Occipital lobe (tissue), 2 donors: ENCODE data around the gene MAST4. TPM values are rescaled to one million over a fixed set of nuclear protein-coding genes. Genes with fewer than 3 reads are reported as not detected.

Experiments
- DNase-seq: peaks from one replicate; lab custom pipeline; 2025; lab: John Stamatoyannopoulos, UW
- total RNA-seq: library from RNA; depleted of rRNA; stranded (reverse); fragments of >200 nt; gene quantifications from one replicate; pipeline ENCODE4 v1.2.3, GENCODE V29; 2014

The MAST4 gene
- total RNA-seq, 1 donor from 2014 or later: 13.6 TPM

DNA sequence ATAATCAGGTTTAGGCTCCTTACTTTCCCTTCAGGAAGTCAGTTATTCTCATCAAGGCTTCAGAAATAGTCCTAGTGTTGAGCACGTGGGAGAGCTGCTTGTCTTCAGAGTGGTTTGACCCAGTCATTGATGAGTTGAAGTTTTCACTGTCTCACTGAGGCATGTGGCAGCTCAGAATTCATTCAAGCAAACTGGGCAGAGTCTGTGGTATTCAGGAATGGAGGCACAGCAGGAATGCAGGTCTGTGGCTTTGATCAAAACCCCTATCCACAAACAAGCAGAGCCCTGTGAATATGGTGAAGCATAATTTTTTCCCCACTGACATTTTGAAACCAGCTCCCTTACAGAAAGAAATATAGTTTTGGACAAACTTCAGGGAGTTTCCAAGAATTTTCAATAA, 393.1 kb downstream of the MAST4 start:
- no peak for DNase-seq

DNA sequence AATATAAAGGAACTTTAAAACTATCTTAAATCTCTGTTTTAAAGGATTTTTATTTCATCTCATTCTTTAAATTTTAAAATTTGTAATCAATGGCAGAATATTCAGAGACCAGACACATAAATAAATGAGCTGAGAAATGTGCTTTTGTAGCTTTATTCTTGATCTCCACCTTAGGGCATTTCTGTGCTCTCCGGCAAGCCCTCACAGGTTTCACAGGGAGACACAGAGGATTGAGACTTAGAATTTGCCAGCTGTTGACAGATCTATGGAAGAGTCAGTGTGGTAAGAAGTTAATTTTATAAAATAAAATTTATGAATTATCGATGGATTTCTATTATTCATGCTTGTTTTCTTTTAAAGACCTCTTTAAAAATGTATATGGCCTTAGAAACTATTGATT, 393.6 kb downstream of the MAST4 start:
- no peak for DNase-seq

DNA sequence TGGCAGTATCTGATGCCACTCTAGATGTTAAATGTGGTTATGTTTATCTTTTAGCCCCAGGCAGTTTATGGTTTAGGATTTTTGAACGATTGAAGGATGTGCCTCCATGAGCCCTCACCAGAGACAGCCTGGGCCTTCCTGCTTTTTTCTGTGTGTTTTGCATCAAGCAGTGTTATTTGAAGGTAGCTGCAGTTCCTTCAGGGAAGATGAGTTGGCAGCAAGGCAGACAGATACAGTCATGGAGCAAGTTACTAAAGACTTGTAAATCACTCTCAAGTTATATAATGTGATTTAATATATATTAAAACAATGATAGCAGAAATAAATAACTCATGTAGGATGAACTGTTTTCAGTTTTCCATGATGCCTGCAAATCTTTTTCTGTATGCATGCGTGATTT, 395.6 kb downstream of the MAST4 start:
- DNase-seq: no peak

DNA sequence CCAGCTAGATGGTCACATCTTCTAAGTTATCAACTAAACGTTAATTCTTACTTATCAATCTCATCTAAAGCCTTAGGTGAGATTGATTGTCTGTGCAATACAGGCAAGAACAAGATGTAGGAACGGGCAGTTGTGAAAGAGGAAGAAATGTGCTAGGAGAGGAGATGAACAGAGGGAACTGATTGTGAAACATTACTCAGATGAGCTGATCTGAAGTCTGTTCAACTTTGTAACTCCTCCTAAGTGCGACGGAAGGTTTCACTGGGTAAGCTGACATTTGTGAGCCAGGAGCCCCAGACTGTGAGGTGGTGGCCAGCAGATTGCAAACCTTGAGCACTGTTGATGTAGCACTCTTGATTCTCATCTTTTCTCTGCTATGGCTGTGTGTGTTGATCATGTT, 396.4 kb downstream of the MAST4 start:
- DNase-seq: no peak

DNA sequence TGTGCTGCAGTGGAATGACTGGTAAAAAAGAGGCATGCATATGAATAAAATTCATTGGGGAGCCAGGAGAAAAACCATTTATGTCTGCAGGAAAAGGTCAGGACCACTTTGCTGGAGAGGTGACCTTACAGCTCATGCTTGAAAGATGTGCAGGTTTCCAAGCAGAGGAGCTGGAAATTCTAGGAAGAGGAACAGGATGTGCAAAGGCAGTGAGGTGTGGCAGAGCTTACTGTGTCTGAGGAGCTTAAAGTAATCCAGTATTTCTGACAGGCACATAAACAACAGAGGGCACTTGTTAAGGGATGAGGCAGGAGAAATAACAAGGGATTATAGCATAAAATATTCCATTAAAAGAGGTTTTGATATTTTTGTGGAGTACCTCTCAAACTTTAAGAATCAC, 397.3 kb downstream of the MAST4 start:
- DNase-seq: no peak

DNA sequence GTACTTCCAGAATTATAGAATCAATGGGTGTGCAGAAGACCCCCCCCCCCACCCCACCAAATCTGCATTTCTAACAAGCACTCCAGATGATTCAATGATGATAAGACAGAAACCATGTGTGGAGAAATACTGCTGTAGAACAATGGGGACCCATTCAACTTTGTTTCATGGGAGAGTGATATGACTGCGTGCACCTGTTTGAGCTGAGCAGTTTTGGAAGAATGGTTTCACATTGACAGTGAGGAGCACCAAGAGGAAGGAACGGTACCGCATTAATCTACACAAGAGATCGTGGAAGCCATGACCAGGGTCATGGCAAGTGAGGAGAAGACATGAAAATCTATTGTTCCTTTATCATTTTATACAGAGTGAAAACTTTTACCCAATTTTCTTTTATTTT, 397.7 kb downstream of the MAST4 start:
- no peak for DNase-seq

DNA sequence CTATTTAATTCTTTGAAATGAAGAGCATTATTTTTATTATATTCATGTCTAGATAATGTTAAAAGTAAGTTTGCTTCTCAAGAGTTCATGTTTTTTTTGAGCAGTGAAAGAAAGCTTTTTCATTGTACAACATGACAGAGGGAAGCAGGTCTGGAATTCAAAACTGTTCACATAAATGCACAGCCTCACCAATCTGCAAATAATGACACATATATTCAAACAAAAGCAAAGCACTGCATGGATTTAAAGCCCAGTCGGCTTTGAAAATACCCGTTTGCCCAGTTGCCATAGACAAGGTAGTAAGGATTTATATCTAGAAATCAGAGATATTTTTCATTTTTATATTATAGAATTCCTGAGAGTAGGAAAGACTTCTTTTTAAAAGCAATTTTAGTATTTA, 398.6 kb downstream of the MAST4 start:
- no peak for DNase-seq

DNA sequence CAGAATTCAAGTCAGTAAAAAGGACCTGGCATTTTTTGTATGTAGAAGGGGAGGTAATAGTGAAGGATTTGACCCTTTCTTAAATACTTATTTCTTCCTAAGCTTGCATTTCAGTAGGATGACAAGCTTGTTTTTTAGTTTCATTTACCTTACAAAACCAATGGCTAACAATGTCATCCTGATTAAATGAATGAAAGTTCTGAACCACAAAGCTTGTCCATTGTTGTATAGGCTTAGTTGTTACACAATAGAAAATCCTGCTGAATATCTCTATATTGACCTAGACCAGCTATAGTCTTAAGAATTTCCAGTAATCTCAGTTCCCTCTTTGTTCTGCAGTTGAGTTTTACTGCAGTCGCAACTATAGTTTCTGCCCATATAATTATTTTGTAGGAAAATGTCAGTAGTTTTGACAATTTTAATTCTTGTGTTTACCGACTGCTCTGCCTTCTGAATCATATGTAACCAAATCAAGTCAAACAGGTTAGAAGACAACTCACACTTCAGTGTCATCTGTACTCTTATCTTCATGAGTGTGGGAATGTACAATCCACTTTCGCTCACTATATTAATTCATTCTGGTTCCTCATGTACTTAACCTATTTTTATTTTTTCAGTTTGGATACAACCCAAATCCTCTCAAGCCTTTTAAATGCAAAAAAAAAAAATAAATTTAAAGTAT, 404.7 kb downstream of the MAST4 start:
- DNase-seq: no peak

DNA sequence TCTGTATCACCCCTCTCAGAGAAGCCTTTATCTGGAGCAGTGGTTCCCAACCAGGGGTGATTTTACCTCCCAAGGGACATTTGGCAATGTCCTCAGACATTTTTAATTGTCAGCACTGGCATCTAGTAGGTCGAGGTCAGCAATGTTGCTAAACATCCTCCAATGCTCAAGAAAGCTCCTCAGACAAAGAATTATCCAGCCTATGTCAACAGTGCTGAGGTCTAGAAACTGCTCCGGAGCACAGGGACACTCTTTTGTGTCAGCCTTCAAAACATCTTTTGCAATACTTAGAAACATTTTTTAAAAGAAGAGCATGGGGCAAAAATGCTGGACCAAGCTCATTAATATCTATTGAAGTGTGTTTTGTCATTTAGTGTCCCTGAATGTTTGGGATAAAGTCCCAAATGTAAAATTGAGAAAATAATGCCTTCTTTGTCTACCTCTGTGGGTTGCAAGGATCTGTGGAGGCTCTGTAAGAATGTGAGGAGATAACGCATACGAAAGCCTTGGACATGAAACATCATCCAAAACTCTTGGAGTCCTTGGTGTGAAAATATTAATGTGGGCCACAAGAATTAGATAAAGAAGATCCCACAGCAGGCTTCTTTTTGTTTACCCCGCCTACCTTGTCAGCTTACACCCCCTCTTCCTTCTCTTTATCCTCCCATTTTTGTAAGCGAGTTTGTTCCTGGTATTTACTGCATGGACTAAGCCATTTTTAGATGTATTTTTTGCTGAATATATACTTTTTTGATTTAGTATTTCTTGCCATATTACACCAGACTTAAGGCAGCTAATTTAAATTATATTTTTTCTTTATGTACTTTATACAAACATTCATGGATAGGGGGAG, 406.9 kb downstream of the MAST4 start:
- DNase-seq: no peak

DNA sequence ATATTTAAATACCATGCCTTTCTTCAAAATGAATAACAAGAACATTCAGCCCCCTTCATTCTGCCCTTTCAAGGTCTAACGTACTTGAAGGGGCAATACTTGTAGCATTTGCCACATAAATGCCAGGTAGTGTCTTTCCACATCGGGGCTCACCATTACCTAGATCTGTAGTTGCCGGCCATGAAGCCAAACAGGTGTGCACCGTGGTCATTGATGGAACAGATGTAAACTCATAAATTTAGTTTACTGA, 407.4 kb downstream of the MAST4 start:
- no peak for DNase-seq

DNA sequence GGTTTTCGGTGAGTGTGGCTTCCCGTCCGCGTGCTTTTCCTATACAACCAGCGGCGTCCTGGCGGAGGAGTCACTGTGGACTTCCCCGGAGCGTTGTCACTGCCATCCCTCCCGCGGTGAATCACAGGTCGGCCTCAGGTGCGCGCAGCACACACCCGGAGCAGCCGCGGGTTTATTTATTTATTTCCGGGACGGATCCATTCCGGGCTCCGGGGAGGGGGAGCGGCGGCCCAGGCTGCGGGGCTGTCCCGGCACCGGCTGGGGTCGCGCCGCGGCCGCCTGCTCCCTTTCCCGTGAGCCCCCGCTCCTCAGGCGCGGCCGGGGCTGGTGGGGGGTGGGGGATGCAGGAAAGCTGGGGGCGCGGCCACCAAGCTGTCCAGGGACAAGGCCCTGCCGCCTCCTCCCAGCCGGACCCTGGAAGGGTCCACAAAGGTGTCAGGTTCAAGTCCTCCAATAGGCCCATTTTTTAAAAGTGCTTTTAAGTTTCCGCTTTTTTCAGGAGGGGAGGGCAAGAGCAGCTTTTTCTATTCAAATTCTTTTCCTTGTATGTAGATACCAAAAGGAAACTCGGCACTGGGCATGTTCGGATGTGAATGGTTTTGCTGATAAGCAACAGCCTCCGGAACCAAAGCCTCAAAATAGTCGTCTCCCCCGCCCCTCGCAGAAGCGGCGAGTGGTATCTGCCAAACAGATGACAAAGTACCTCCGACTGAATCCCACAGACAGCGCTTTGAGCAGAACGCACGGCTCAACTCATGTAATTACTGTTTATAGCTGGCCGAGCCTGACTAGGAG, 407.9 kb downstream of the MAST4 start:
- DNase-seq: peak; percentile 71

DNA sequence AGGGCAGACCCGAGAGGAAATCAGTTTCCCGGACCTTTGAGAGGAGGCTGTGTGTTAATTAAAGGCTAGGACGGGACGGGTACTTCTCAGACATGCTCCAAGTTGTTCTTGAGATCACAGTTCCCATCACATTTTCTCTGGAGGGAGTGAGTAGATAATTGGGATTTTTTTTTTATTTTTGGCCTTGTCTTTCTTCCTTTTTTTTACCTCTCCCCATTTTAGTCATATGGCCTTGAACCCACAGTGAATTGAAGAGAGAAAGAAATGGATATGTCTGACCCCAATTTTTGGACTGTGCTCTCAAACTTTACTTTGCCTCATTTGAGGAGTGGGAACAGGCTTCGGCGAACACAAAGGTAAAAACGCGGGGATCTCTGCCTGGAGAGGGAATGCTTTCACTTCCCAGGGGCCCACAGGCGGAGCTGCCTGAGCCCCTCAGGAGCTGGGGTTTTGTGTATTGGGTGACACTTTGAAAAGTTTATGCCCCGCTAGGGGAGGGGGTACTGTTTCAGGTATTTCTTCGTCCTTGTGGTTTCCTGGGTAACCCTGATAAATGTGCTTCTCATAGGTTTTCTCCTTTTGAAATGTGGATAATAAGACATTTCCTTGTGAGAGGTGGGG, 408.6 kb downstream of the MAST4 start:
- DNase-seq: no peak

DNA sequence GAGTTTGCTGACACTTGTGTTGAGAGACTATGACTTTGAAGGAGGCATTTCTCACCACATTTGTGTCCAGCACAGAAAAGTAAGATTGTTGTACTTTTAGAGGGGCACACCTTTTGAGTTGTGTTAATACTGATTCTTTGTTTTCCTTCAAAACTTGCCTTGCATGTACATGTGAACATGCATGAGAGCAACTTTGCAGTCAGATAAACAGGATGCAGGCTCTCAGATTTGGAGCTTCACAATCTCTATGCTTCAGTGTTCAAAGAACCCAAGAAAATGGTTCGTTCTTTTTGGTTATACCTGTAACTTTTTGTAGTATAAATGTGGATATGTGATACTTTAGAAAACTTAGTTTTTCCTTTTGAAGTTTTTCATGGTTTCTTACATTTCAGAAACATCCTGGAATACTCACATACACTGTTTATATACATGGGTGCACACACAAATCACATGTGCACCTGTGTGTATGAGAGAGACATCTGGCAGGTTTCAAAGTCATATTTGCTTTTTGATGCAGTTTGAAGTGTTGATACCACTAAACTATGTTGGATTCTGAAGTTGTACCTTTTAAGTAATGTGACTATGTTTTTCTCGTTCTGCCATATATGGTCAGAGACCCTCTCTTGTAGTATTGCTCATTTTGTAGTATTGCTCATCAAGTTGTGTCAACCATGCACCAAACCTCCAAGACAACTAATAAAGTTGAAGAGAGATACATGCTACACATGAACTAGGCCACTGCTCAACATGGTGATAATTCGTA, 409.7 kb downstream of the MAST4 start:
- no peak for DNase-seq

DNA sequence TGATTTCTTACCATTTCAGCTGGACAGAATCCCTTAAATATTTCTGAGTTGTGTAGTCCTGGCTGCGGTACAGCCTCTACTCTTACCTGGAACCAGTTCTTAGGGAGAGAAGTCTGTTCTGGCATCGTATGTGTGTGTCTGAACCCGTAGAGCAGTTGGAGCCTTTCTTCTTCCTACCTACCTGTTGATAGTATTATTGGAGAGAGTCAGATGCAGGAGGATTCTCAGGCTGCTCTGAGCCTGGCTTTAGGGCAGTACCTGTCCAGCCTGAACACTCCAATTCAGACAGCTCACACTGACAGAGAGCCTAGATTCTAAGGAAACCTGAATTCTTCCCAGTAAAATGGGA, 410.3 kb downstream of the MAST4 start:
- DNase-seq: no peak

DNA sequence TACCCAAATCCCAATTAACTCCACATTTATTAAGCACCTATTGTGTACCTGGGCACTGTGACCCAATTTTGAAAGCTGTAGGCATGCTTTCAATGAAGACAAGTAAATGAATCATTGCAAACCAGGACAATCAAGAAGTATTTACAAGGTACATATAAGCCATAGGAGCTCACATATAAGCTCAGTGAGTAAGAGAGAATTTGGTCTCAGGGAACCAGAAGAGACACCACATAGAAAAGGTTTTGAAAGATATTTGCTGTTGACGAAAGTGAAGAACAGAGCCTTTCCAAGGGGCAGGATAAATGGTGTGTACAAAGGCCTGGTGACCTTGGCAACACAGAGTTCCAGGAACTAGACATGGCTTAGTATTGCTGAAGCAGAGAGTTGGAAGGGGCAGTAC, 412.8 kb downstream of the MAST4 start:
- no peak for DNase-seq

DNA sequence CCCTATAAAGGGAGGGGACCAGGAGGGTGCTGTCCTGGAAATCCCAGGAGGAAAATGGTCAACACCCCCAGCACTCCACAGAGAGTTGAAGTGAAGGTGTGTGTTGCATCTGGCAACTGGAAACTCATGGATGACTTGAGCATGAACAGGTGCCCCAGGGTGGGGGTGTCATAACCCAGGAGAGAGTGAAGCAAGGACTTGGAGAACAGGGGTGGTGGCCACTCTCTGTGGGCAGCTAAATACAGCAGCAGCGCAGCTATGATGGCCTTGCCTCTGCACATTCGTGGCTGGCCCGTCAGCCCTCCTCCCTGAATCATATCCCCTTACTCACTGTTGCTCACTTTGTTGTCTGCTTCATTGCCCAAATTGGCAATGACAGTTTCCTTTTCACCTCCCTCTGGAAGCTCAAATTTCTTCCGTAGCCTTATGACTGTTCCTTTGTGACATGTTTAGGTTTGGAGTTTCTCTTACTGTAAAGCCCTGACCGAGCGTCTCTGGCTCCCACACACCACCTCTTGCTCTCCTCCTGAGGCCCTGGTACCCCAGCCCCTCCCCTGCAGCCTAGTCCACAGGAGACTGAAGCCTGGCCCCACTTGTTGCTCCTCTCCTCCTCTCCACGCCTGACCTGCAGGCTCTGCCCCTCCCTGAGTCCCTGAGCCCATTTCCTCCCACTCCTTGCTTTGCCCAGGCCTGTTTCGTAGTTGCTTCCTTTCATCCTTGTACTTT, 414.7 kb downstream of the MAST4 start:
- DNase-seq: no peak

DNA sequence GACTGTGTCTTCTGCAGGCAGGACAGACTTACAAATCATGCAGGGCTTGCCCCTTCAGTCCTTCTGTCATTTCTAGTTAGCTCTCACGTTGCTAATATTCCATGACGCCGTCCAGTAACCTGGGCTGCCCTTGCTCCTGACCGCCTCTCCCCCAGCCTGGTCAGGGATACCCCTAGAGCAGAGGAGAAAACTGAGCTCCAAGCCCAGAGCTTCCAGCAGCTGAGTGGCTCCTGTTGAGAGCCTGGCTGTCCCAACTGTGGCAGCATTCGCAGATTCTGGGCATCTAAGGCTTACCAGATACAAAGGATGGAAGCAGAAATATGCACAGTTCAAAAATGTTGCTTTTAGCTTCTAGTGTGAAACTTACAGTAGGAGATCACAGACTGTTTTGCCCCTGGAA, 415.2 kb downstream of the MAST4 start:
- DNase-seq: no peak

DNA sequence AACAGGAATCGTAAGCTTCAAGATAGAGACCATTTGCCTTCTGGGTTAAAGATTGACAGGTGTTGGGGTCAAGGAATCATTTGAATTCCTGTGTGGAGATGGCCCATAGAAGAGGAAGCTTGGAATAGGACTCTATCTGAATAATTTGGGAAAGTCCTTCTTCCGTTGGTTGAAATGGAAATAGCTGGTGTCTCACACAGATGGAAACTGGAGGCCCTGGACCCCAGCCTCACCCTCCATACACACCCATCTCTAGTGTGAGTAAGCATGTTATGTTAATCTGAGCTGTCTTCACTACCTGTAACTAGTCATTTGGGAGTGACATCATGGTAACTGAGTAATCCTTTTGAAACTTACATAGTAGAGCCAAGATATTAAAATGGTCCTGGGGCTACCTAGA, 416.0 kb downstream of the MAST4 start:
- DNase-seq: no peak

DNA sequence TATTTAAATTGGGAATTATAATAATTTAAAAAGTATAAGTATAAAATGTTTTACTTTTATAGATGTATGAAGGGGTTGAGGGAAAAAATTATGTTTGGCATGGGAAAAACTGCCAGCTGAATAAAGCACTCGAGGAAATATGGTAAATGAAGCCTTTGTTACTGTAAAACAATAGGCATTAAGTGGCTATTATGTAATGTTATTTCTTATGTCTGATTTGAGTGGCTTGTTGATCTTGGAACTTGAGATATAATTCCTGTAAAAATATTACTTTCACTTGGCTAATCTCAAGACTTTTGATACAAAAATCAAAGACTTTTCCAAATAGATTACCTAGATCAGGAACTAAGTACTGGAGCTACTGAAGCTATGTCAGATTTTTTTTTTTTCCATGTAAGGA, 417.5 kb downstream of the MAST4 start:
- no peak for DNase-seq

DNA sequence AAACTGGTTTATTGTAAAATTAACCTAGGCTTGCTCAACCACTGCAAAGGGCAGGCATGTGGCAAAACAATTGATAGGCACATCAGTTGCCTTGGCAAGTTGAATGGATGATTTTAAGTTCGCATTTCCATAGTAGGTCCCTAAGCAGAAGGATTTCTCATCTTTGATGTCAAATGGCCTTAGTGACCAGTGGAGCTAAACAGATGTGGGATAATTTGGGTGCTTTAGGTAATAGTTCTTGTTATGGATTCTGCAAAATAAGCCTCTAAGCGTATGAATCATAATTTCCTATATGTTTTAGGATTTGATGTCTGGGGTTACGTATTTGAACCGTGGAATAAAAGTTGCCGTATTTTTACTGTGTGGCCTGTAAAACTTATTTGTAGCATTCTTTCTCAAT, 418.0 kb downstream of the MAST4 start:
- no peak for DNase-seq

DNA sequence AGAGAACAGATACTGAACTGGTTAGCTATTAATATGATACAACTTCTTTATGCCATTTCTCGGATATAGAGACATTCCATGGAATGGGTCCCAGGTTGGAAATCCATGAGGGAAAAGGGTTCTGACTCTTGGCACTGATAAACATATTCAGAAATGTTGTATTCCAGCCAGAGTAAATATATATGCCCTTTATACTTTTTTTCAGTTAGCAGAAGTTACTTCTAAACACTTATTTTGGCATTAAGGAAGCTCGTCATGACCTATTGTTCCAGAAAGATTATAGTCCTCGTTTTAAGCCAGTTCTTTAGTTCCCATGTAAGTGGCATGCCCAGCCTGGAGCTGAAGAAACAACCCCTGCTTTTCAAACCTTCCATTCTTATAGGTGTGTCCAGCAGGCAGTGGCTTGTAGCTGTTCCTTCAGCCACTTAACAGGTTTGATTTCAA, 418.8 kb downstream of the MAST4 start:
- DNase-seq: no peak
